Loucy (cell line): ENCODE data around the gene GALNT10.

ENCODE experiments used
- H2AFZ ChIP-seq: fragments of 200-600 bp; sonication (generic); 2 replicates; pipeline ENCODE4 v1.6.0; 2016; ENCODE audit warnings: antibody characterized with exemption, mild to moderate bottlenecking, low read length, moderate library complexity
- H3F3A ChIP-seq: fragments of 200-600 bp; 2 replicates; pipeline ENCODE4 v1.6.0; 2016; ENCODE audit warnings: antibody characterized with exemption, low read depth, mild to moderate bottlenecking
- H3K27me3 ChIP-seq: fragments of 200-600 bp; sonication (generic); 2 replicates; pipeline ENCODE4 v1.6.1; 2014; ENCODE audit warnings: low read length, mild to moderate bottlenecking; ENCODE audit not compliant: insufficient read depth, poor library complexity, severe bottlenecking
- H3K36me3 ChIP-seq: fragments of 200-600 bp; sonication (generic); 2 replicates; pipeline ENCODE4 v1.6.1; 2016; ENCODE audit warnings: low read length; ENCODE audit not compliant: insufficient read depth
- H3K4me1 ChIP-seq: fragments of 200-600 bp; sonication (generic); 2 replicates; pipeline ENCODE4 v1.5.1; 2014; ENCODE audit warnings: low read length, mild to moderate bottlenecking; ENCODE audit not compliant: insufficient read depth, poor library complexity, severe bottlenecking
- H3K4me2 ChIP-seq: fragments of 200-600 bp; sonication (generic); 2 replicates; pipeline ENCODE4 v1.6.0; 2014; ENCODE audit warnings: antibody characterized with exemption, low read length, low read depth, mild to moderate bottlenecking; ENCODE audit not compliant: poor library complexity, severe bottlenecking
- H3K4me3 ChIP-seq: fragments of 200-600 bp; sonication (generic); 2 replicates; pipeline ENCODE4 v1.5.1; 2014; ENCODE audit warnings: low read length, mild to moderate bottlenecking, mixed read lengths; ENCODE audit not compliant: poor library complexity, severe bottlenecking
- H3K79me2 ChIP-seq: fragments of 200-600 bp; sonication (generic); 2 replicates; pipeline ENCODE4 v1.6.1; 2014; ENCODE audit warnings: low read length; ENCODE audit not compliant: insufficient read depth
- H3K9ac ChIP-seq: fragments of 200-600 bp; sonication (generic); 2 replicates; pipeline ENCODE4 v1.6.0; 2014; ENCODE audit warnings: mild to moderate bottlenecking, low read depth, low read length, moderate library complexity; ENCODE audit not compliant: poor library complexity, severe bottlenecking
- H3K9me2 ChIP-seq: fragments of 200-600 bp; sonication (generic); replicated peaks from 2 replicates; pipeline ENCODE4 v1.6.1; 2016; ENCODE audit warnings: low read depth, low read length, mixed read lengths
- H3K9me3 ChIP-seq: fragments of 200-600 bp; sonication (generic); 2 replicates; pipeline ENCODE4 v1.6.1; 2014; ENCODE audit warnings: mild to moderate bottlenecking, antibody characterized with exemption, low read length, low read depth; ENCODE audit not compliant: insufficient read depth
- H4K20me1 ChIP-seq: fragments of 200-600 bp; sonication (generic); 2 replicates; pipeline ENCODE4 v1.6.0; 2014; ENCODE audit warnings: antibody characterized with exemption, low read length, mild to moderate bottlenecking; ENCODE audit not compliant: insufficient read depth, poor library complexity, severe bottlenecking
- CTCF ChIP-seq: fragments of 200-600 bp; sonication (generic); conservative IDR thresholded peaks from 2 replicates; pipeline ENCODE4 v1.5.1; 2014; ENCODE audit warnings: mild to moderate bottlenecking, antibody characterized with exemption, low read length
- EZH2phosphoT487 ChIP-seq: fragments of 200-600 bp; IDR thresholded peaks from 2 replicates; pipeline ENCODE4 v1.6.1; 2018; ENCODE audit warnings: antibody characterized with exemption, mild to moderate bottlenecking, moderate library complexity, borderline replicate concordance

The GALNT10 gene

GRCh38 chr5:154371687-154372086 lies 181.2 kb downstream of the GALNT10 start:
- no peak overlapping the region for H3K4me2 ChIP-seq
- no peak overlapping the region for H3K9ac ChIP-seq
- H3K9me2 ChIP-seq, result no peaks in the 10 kb centered on the region
- no peak overlapping the region for H2AFZ ChIP-seq
- no peaks in the 10 kb centered on the region for H3K79me2 ChIP-seq
- H3K27me3 ChIP-seq, result no peaks in the 10 kb centered on the region
- no peaks in the 10 kb centered on the region for H3K9me3 ChIP-seq
- peaks cover 6% of the 10 kb centered on the region; the same call in 1 of the 2 replicates for H3K36me3 ChIP-seq
- H3K4me1 ChIP-seq, result no peaks in the 10 kb centered on the region
- H4K20me1 ChIP-seq, result no peaks in the 10 kb centered on the region
- no peaks in the 10 kb centered on the region for H3F3A ChIP-seq
- no peak overlapping the region for H3K4me3 ChIP-seq
- TF ChIP-seq CTCF, result no peak
- no peak for TF ChIP-seq EZH2phosphoT487

- Histone ChIP-seq H3K36me3 (peaks cover 11% of the 10 kb centered on the region; the same call in 1 of the 2 replicates), H3K9me2 (no peaks in the 10 kb centered on the region), H3K9me3 (no peaks in the 10 kb centered on the region), H3K79me2 (no peaks in the 10 kb centered on the region), H3K4me2 (no peak overlapping the region), H3K27me3 (no peaks in the 10 kb centered on the region), H3K9ac (no peak overlapping the region), H2AFZ (no peak overlapping the region), H3K4me1 (no peaks in the 10 kb centered on the region), H4K20me1 (no peaks in the 10 kb centered on the region), H3F3A (no peaks in the 10 kb centered on the region), H3K4me3 (no peak overlapping the region)
- no peak for TF ChIP-seq EZH2phosphoT487
- no peak for TF ChIP-seq CTCF
These were observed 182.1 kb downstream of the GALNT10 start for GRCh38 chr5:154372661-154373060.

GRCh38 chr5:154373326-154373725 lies 182.8 kb downstream of the GALNT10 start:
- Histone ChIP-seq H3K4me3 (no peak overlapping the region), H4K20me1 (no peaks in the 10 kb centered on the region), H3K9me2 (no peaks in the 10 kb centered on the region), H3K27me3 (no peaks in the 10 kb centered on the region), H3K4me2 (no peak overlapping the region), H2AFZ (no peak overlapping the region), H3F3A (no peaks in the 10 kb centered on the region), H3K4me1 (no peaks in the 10 kb centered on the region), H3K36me3 (peaks cover 11% of the 10 kb centered on the region; the same call in 1 of the 2 replicates), H3K9me3 (no peaks in the 10 kb centered on the region), H3K9ac (no peak overlapping the region), H3K79me2 (no peaks in the 10 kb centered on the region)
- no peak for TF ChIP-seq EZH2phosphoT487
- no peak for TF ChIP-seq CTCF
